ENCODE measurements around the gene RPLP1. TPM values are rescaled to one million over a fixed set of nuclear protein-coding genes. Genes with fewer than 3 reads are reported as not detected.
A peak's percentile ranks its signal among the peaks of the same experiment; 100 is the strongest.

RPLP1 gene
- total RNA-seq, result 100 to 1,000 TPM in 1 of 2 donors, 10 to 100 TPM in 1; 43.6 to 425 TPM
- polyA plus RNA-seq (ENCODE audit: insufficient read length in 2 of 2), result 1,000 to 10,000 TPM; 1,411 to 1,480 TPM
- long read RNA-seq, donor 1, transcript RPLP1-201 (4 exons, 1,197 nt), result major isoform, 1,591 of 1,850 reads
- long read RNA-seq, donor 1, transcript RPLP1-204 (3 exons, 940 nt), result minor isoform, 28 of 1,850 reads
- long read RNA-seq, donor 1, transcript RPLP1-202 (3 exons, 445 nt), result minor isoform, 58 of 1,850 reads
- long read RNA-seq, donor 1, partial matches to known transcripts, result 115 of 1,850 reads
- long read RNA-seq, donor 1, other reads (novel, unspliced or antisense), result 58 of 1,850 reads
- long read RNA-seq, donor 2, transcript RPLP1-201 (4 exons, 1,197 nt), result major isoform, 772 of 901 reads
- long read RNA-seq, donor 2, transcript RPLP1-202 (3 exons, 445 nt), result minor isoform, 35 of 901 reads
- long read RNA-seq, donor 2, partial matches to known transcripts, result 70 of 901 reads
- long read RNA-seq, donor 2, other reads (novel, unspliced or antisense), result 20 of 901 reads
- long read RNA-seq, donor 3, transcript RPLP1-204 (3 exons, 940 nt), result minor isoform, 9 of 1,134 reads
- long read RNA-seq, donor 3, transcript RPLP1-201 (4 exons, 1,197 nt), result major isoform, 980 of 1,134 reads
- long read RNA-seq, donor 3, transcript RPLP1-202 (3 exons, 445 nt), result minor isoform, 28 of 1,134 reads
- long read RNA-seq, donor 3, partial matches to known transcripts, result 59 of 1,134 reads
- long read RNA-seq, donor 3, other reads (novel, unspliced or antisense), result 58 of 1,134 reads
- long read RNA-seq, donor 4, transcript RPLP1-204 (3 exons, 940 nt), result minor isoform, 38 of 3,419 reads
- long read RNA-seq, donor 4, transcript RPLP1-202 (3 exons, 445 nt), result minor isoform, 89 of 3,419 reads
- long read RNA-seq, donor 4, transcript RPLP1-201 (4 exons, 1,197 nt), result major isoform, 2,981 of 3,419 reads
- long read RNA-seq, donor 4, partial matches to known transcripts, result 123 of 3,419 reads
- long read RNA-seq, donor 4, other reads (novel, unspliced or antisense), result 187 of 3,419 reads

- WGBS (ENCODE audit: insufficient coverage), result under 1% methylated on average over 77 of the region's 77 CpGs
- H3K4me1 ChIP-seq (ENCODE audit: control insufficient read depth, insufficient read depth, low read length), result peaks cover 23% of the 10 kb centered on the region
- peaks cover 13% of the 10 kb centered on the region for H3K36me3 ChIP-seq (ENCODE audit: control insufficient read depth, insufficient read depth, low read length)
- DNase-seq (ENCODE audit: low read depth in 4 of 6, low spot score in 6 of 6), result peak; percentile 92 to 99 (median 95)
- no peaks in the 10 kb centered on the region for H3K9me3 ChIP-seq (ENCODE audit: control insufficient read depth, insufficient read depth, low read length)
- H3K27me3 ChIP-seq (ENCODE audit: control insufficient read depth, insufficient read depth, low read length), result no peaks in the 10 kb centered on the region
- peak within 1 kb of the TSS; percentile 94 for H3K27ac ChIP-seq (ENCODE audit: low read depth, low read length)
- peak within 1 kb of the TSS; percentile 90 for H3K4me3 ChIP-seq (ENCODE audit: low read depth, low read length)
These were observed at the start of gene RPLP1 for GRCh38 chr15:69452692-69453521. Gene RPLP1 (plus strand): TSS chr15:69452818. CDS start chr15:69452949, 131 bp downstream.

- no peaks in the 10 kb centered on the region for H3K4me1 ChIP-seq (ENCODE audit: control insufficient read depth, insufficient read depth, low read length)
These were observed 49.0 kb upstream of the RPLP1 start for GRCh38 chr15:69403594-69403993.

GRCh38 chr15:69405110-69405509 is 47.5 kb upstream of the RPLP1 start:
- no peak overlapping the region for H3K4me3 ChIP-seq (ENCODE audit: low read depth, low read length)
- H3K9me3 ChIP-seq (ENCODE audit: control insufficient read depth, insufficient read depth, low read length), result no peaks in the 10 kb centered on the region
- DNase-seq (ENCODE audit: low read depth in 4 of 6, low spot score in 6 of 6), result no peak
- no peaks in the 10 kb centered on the region for H3K27me3 ChIP-seq (ENCODE audit: control insufficient read depth, insufficient read depth, low read length)
- H3K36me3 ChIP-seq (ENCODE audit: control insufficient read depth, insufficient read depth, low read length), result no peaks in the 10 kb centered on the region
- WGBS (ENCODE audit: insufficient coverage), result 100% methylated on average over 1 of the region's 3 CpGs
- no peak overlapping the region for H3K27ac ChIP-seq (ENCODE audit: low read depth, low read length)
- no peaks in the 10 kb centered on the region for H3K4me1 ChIP-seq (ENCODE audit: control insufficient read depth, insufficient read depth, low read length)

More at GRCh38 chr15:69403594-69403993, 49.0 kb upstream of the RPLP1 start:
- Histone ChIP-seq H3K27me3 (ENCODE audit: control insufficient read depth, insufficient read depth, low read length) (no peaks in the 10 kb centered on the region), H3K36me3 (ENCODE audit: control insufficient read depth, insufficient read depth, low read length) (no peaks in the 10 kb centered on the region), H3K9me3 (ENCODE audit: control insufficient read depth, insufficient read depth, low read length) (no peaks in the 10 kb centered on the region), H3K27ac (ENCODE audit: low read depth, low read length) (no peak overlapping the region), H3K4me3 (ENCODE audit: low read depth, low read length) (no peak overlapping the region)
- DNase-seq (ENCODE audit: low read depth in 4 of 6, low spot score in 6 of 6), result no peak
- 86% methylated on average over 3 of the region's 4 CpGs for WGBS (ENCODE audit: insufficient coverage)

- H3K27ac ChIP-seq (ENCODE audit: low read depth, low read length), result no peak overlapping the region
- WGBS (ENCODE audit: insufficient coverage), result 92% methylated on average over 2 of the region's 3 CpGs
- no peaks in the 10 kb centered on the region for H3K9me3 ChIP-seq (ENCODE audit: control insufficient read depth, insufficient read depth, low read length)
- H3K4me1 ChIP-seq (ENCODE audit: control insufficient read depth, insufficient read depth, low read length), result no peaks in the 10 kb centered on the region
- H3K27me3 ChIP-seq (ENCODE audit: control insufficient read depth, insufficient read depth, low read length), result no peaks in the 10 kb centered on the region
- DNase-seq (ENCODE audit: low read depth in 4 of 6, low spot score in 6 of 6), result no peak
- H3K4me3 ChIP-seq (ENCODE audit: low read depth, low read length), result no peak overlapping the region
- H3K36me3 ChIP-seq (ENCODE audit: control insufficient read depth, insufficient read depth, low read length), result no peaks in the 10 kb centered on the region
These were observed 44.8 kb upstream of the RPLP1 start for GRCh38 chr15:69407719-69408400.

- peaks cover 5% of the 10 kb centered on the region for H3K4me1 ChIP-seq (ENCODE audit: control insufficient read depth, insufficient read depth, low read length)
- 94% methylated on average over 2 of the region's 3 CpGs for WGBS (ENCODE audit: insufficient coverage)
- H3K36me3 ChIP-seq (ENCODE audit: control insufficient read depth, insufficient read depth, low read length), result no peaks in the 10 kb centered on the region
- no peak overlapping the region for H3K27ac ChIP-seq (ENCODE audit: low read depth, low read length)
- H3K27me3 ChIP-seq (ENCODE audit: control insufficient read depth, insufficient read depth, low read length), result no peaks in the 10 kb centered on the region
- no peak overlapping the region for H3K4me3 ChIP-seq (ENCODE audit: low read depth, low read length)
- no peaks in the 10 kb centered on the region for H3K9me3 ChIP-seq (ENCODE audit: control insufficient read depth, insufficient read depth, low read length)
- no peak for DNase-seq (ENCODE audit: low read depth in 4 of 6, low spot score in 6 of 6)
These were observed 43.8 kb upstream of the RPLP1 start for GRCh38 chr15:69408841-69409240.

- Histone ChIP-seq H3K4me1 (ENCODE audit: control insufficient read depth, insufficient read depth, low read length) (peaks cover 6% of the 10 kb centered on the region), H3K36me3 (ENCODE audit: control insufficient read depth, insufficient read depth, low read length) (no peaks in the 10 kb centered on the region), H3K9me3 (ENCODE audit: control insufficient read depth, insufficient read depth, low read length) (no peaks in the 10 kb centered on the region), H3K27ac (ENCODE audit: low read depth, low read length) (no peak overlapping the region), H3K4me3 (ENCODE audit: low read depth, low read length) (no peak overlapping the region), H3K27me3 (ENCODE audit: control insufficient read depth, insufficient read depth, low read length) (no peaks in the 10 kb centered on the region)
- 39% methylated on average over 9 of the region's 9 CpGs for WGBS (ENCODE audit: insufficient coverage)
- peak in 3 of 6 donors; percentile 17 to 71 (median 50) for DNase-seq (ENCODE audit: low read depth in 4 of 6, low spot score in 6 of 6)
These were observed 42.3 kb upstream of the RPLP1 start for GRCh38 chr15:69410248-69410874.

GRCh38 chr15:69412274-69412673 is 40.3 kb upstream of the RPLP1 start:
- H3K9me3 ChIP-seq (ENCODE audit: control insufficient read depth, insufficient read depth, low read length), result no peaks in the 10 kb centered on the region
- no peak for DNase-seq (ENCODE audit: low read depth in 4 of 6, low spot score in 6 of 6)
- no peaks in the 10 kb centered on the region for H3K36me3 ChIP-seq (ENCODE audit: control insufficient read depth, insufficient read depth, low read length)
- no peak overlapping the region for H3K27ac ChIP-seq (ENCODE audit: low read depth, low read length)
- H3K27me3 ChIP-seq (ENCODE audit: control insufficient read depth, insufficient read depth, low read length), result no peaks in the 10 kb centered on the region
- peaks cover 6% of the 10 kb centered on the region for H3K4me1 ChIP-seq (ENCODE audit: control insufficient read depth, insufficient read depth, low read length)
- H3K4me3 ChIP-seq (ENCODE audit: low read depth, low read length), result no peak overlapping the region

GRCh38 chr15:69412701-69413100 is 39.9 kb upstream of the RPLP1 start:
- Histone ChIP-seq H3K27ac (ENCODE audit: low read depth, low read length) (no peak overlapping the region), H3K9me3 (ENCODE audit: control insufficient read depth, insufficient read depth, low read length) (no peaks in the 10 kb centered on the region), H3K27me3 (ENCODE audit: control insufficient read depth, insufficient read depth, low read length) (no peaks in the 10 kb centered on the region), H3K4me3 (ENCODE audit: low read depth, low read length) (no peak overlapping the region), H3K36me3 (ENCODE audit: control insufficient read depth, insufficient read depth, low read length) (no peaks in the 10 kb centered on the region), H3K4me1 (ENCODE audit: control insufficient read depth, insufficient read depth, low read length) (peaks cover 6% of the 10 kb centered on the region)
- no peak for DNase-seq (ENCODE audit: low read depth in 4 of 6, low spot score in 6 of 6)
- WGBS (ENCODE audit: insufficient coverage), result 100% methylated on average over 1 of the region's 1 CpG

Data from spinal cord (tissue), 10 donors.